Choroid plexus epithelial cell (primary cell): ENCODE results near the gene MCEMP1.

Source experiments
- DNase-seq: peaks from one replicate; pipeline ENCODE4 v3.0.0-alpha.2; 2010; ENCODE audit warnings: low read depth
- H3K4me3 ChIP-seq: 2 replicates; pipeline ENCODE4 v1.5.1; 2011; ENCODE audit warnings: low read depth, mild to moderate bottlenecking, control low read depth, low read length, moderate library complexity
- TF ChIP-seq, protein P1 (sequence below): conservative IDR thresholded peaks from 2 replicates; pipeline ENCODE4 v1.5.1; 2011; ENCODE audit warnings: low read depth, mild to moderate bottlenecking, control low read depth, inconsistent platforms, low read length, moderate library complexity

MCEMP1 gene

DNA sequence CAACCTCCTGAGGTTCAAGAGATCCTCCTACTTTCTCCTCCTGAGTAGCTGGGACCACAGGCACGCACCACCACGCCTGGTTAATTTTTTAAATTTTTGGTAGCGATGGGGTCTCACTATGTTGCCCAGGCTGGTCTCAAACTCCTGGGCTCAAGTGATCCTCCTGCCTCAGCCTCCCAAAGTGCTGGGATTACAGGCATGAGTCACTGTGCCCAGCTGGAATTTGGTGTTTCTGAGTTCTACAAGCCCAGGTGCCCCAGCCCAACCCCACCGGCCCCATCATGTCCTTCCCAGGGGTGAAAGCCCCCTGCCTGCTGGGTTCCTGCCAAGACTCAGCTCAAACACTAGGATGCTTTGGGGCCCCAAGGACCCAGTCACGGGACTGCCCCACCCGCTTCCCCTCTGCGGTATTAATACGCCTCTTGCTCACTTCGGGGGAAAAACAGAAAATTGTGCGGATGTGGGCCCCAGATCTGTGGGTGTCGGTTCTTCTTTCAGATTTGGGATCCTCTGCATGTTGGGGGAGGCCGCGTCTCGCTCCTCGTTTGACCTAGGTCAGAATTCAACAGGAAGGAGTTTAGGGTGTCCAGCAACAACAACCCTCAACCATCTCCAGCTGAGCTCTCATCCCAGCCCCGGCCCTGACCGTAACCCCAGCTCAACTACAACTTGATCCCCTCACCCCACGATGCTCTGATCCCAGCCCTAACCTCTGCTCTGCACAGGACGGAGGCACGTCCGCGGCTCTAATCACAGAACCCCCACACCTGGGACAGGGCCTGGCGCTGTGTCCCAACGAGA lies 28.7 kb downstream of the MCEMP1 start:
- DNase-seq: no peak
- TF ChIP-seq, protein P1, sequence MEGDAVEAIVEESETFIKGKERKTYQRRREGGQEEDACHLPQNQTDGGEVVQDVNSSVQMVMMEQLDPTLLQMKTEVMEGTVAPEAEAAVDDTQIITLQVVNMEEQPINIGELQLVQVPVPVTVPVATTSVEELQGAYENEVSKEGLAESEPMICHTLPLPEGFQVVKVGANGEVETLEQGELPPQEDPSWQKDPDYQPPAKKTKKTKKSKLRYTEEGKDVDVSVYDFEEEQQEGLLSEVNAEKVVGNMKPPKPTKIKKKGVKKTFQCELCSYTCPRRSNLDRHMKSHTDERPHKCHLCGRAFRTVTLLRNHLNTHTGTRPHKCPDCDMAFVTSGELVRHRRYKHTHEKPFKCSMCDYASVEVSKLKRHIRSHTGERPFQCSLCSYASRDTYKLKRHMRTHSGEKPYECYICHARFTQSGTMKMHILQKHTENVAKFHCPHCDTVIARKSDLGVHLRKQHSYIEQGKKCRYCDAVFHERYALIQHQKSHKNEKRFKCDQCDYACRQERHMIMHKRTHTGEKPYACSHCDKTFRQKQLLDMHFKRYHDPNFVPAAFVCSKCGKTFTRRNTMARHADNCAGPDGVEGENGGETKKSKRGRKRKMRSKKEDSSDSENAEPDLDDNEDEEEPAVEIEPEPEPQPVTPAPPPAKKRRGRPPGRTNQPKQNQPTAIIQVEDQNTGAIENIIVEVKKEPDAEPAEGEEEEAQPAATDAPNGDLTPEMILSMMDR: no peak
- no peak overlapping the region for H3K4me3 ChIP-seq

GRCh38 chr19:7706188-7706954 lies 29.5 kb downstream of the MCEMP1 start:
- TF ChIP-seq, protein P1: no peak
- H3K4me3 ChIP-seq: no peak overlapping the region
- DNase-seq: no peak

GRCh38 chr19:7706955-7707456 lies 30.1 kb downstream of the MCEMP1 start:
- no peak overlapping the region for H3K4me3 ChIP-seq
- DNase-seq: no peak
- TF ChIP-seq, protein P1: no peak

DNA sequence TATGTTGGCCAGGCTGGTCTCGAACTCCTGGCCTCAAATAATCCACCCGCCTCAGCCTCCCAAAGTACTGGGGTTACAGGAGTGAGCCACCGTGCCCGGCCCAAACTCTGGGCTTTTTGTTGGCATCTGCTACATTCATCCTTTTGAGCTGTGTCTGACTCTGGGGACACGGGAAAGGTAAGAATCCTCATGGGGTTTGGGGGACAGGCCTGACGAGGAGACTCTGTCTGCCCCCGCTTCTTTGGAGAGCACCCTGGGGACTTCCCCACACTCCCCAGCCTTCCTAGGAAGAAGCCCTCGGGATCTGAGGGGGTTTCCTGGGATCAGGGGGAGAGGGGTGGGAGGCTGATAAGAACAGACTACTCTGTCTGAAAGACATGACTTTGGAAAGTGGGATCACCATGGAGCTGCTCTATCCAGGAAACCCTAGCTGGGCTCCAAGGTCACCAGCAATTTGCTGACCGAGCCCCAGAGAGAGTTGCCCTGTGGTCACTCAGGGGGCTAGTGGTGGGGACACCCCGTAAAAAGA lies 33.1 kb downstream of the MCEMP1 start:
- H3K4me3 ChIP-seq: no peak overlapping the region
- TF ChIP-seq, protein P1: no peak
- no peak for DNase-seq

DNA sequence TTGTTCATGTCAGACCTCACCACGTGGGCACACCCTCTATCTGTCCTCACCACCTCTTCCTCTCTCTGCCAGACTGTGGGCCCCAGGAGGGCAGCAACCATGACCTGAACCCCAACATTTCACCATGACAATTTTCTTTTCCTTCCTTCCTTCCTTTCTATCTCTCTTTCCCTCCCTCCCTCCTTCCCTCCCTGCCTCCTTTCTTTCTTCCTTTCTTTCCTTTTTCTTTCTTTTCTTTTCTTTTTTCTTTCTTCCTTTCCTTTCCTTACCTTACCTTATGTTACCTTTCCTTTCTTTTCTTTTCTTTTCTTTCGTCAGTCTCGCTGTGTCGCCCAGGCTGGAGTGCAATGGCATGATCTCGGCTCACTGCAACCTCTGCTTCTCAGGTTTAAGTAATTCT lies 33.7 kb downstream of the MCEMP1 start:
- DNase-seq: no peak
- no peak overlapping the region for H3K4me3 ChIP-seq
- TF ChIP-seq, protein P1: no peak

- TF ChIP-seq, protein P1: no peak
These were observed 38.8 kb downstream of the MCEMP1 start for GRCh38 chr19:7715671-7716070.

More at GRCh38 chr19:7715671-7716070, 38.8 kb downstream of the MCEMP1 start:
- DNase-seq: no peak
- H3K4me3 ChIP-seq: no peak overlapping the region
